GM13977 (cell line): ENCODE results near the gene PLSCR3.

Experiments
- DNase-seq: peaks from one replicate; pipeline ENCODE4 v3.0.0; 2012; ENCODE audit warnings: low spot score
- CTCF ChIP-seq: IDR thresholded peaks from 2 replicates; pipeline ENCODE4 v1.5.1; 2012; ENCODE audit warnings: mild to moderate bottlenecking, control low read depth; ENCODE audit not compliant: insufficient read depth; ENCODE audit errors: extremely low read depth, missing control alignments
- in situ Hi-C: fragments of 300-500 bp; cut with MboI; formaldehyde crosslinking; loops from one replicate; pipeline ENCODE4 v1.12.0; 2022; ENCODE audit warnings: low sequenced_read_pairs, low pct_unique_long_range_greater_than_20kb, mixed read lengths, inconsistent platforms; ENCODE audit not compliant: unreplicated experiment

Gene PLSCR3

GRCh38 chr17:7435676-7436555 is 41.6 kb upstream of the PLSCR3 start:
- in situ Hi-C loops, result no loop called here
- no peak for DNase-seq
- peak; percentile 44 for TF ChIP-seq CTCF

GRCh38 chr17:7432296-7432695 is 38.0 kb upstream of the PLSCR3 start:
- TF ChIP-seq CTCF, result no peak
- in situ Hi-C loops, result no loop called here
- DNase-seq, result no peak

- no peak for DNase-seq
- TF ChIP-seq CTCF, result no peak
- in situ Hi-C loops, result no loop called here
Observed at GRCh38 chr17:7431231-7431630, 36.9 kb upstream of the PLSCR3 start.

GRCh38 chr17:7429722-7430121 is 35.4 kb upstream of the PLSCR3 start:
- no peak for DNase-seq
- no peak for TF ChIP-seq CTCF
- in situ Hi-C loops, result no loop called here

- no peak for TF ChIP-seq CTCF
- DNase-seq, result no peak
- in situ Hi-C loops, result no loop called here
Observed at GRCh38 chr17:7428557-7428956, 34.2 kb upstream of the PLSCR3 start, which contains the start of gene SPEM3. Gene SPEM3, plus strand, starts transcription at chr17:7428857. Its CDS starts 46 bp downstream, at chr17:7428903.

GRCh38 chr17:7427549-7427948 is 33.2 kb upstream of the PLSCR3 start:
- in situ Hi-C loops, result no loop called here
- TF ChIP-seq CTCF, result no peak
- DNase-seq, result no peak
